Mesendoderm (in vitro differentiated cells): ENCODE results near the gene DDX28. TPM values are rescaled to one million over a fixed set of nuclear protein-coding genes. Genes with fewer than 3 reads are reported as not detected.

Experiments used
- DNase-seq: peaks from one replicate; pipeline ENCODE4 v3.0.0; 2013
- H2AK5ac ChIP-seq: 2 replicates; pipeline ENCODE4 v1.6.1; 2013; ENCODE audit warnings: low read length, inconsistent platforms
- H2BK120ac ChIP-seq: 2 replicates; pipeline ENCODE4 v1.6.1; 2013; ENCODE audit warnings: low read depth, mild to moderate bottlenecking, low read length, moderate library complexity, mixed read lengths
- H2BK15ac ChIP-seq: replicated peaks from 2 replicates; pipeline ENCODE4 v1.6.1; 2013; ENCODE audit warnings: low read depth, mild to moderate bottlenecking, moderate library complexity
- H2BK5ac ChIP-seq: 2 replicates; pipeline ENCODE4 v1.6.1; 2013; ENCODE audit warnings: low read length, inconsistent platforms
- H3K18ac ChIP-seq: 2 replicates; pipeline ENCODE4 v1.6.1; 2013; ENCODE audit warnings: mild to moderate bottlenecking, low read length, mixed read lengths
- H3K23ac ChIP-seq: one replicate; pipeline ENCODE4 v1.6.1; 2013; ENCODE audit warnings: low read length
- H3K27ac ChIP-seq: 2 replicates; pipeline ENCODE4 v1.5.1; 2013; ENCODE audit warnings: low read depth, mild to moderate bottlenecking, inconsistent platforms, low read length, moderate library complexity
- H3K27me3 ChIP-seq: 2 replicates; pipeline ENCODE4 v1.6.1; 2013; ENCODE audit warnings: low read length, control low read depth, mild to moderate bottlenecking, inconsistent platforms; ENCODE audit not compliant: insufficient read depth, poor library complexity
- H3K36me3 ChIP-seq: 2 replicates; pipeline ENCODE4 v1.6.1; 2013; ENCODE audit warnings: low read length, inconsistent platforms; ENCODE audit not compliant: control insufficient read depth, insufficient read depth
- H3K4ac ChIP-seq: one replicate; pipeline ENCODE4 v1.6.1; 2013; ENCODE audit warnings: low read depth, mild to moderate bottlenecking, low read length, moderate library complexity
- H3K4me1 ChIP-seq: 2 replicates; pipeline ENCODE4 v1.6.1; 2013; ENCODE audit warnings: low read depth, low read length, inconsistent platforms; ENCODE audit not compliant: control insufficient read depth
- H3K4me2 ChIP-seq: 2 replicates; pipeline ENCODE4 v1.6.1; 2013; ENCODE audit warnings: low read length
- H3K4me3 ChIP-seq: 2 replicates; pipeline ENCODE4 v1.5.1; 2013; ENCODE audit warnings: mild to moderate bottlenecking, low read length
- H3K56ac ChIP-seq: one replicate; pipeline ENCODE4 v1.6.1; 2013; ENCODE audit warnings: low read length
- H3K79me1 ChIP-seq: 2 replicates; pipeline ENCODE4 v1.6.1; 2013; ENCODE audit warnings: low read length, inconsistent platforms
- H3K79me2 ChIP-seq: 2 replicates; pipeline ENCODE4 v1.6.1; 2013; ENCODE audit warnings: mild to moderate bottlenecking, low read length; ENCODE audit not compliant: control insufficient read depth, insufficient read depth
- H3K9ac ChIP-seq: 2 replicates; pipeline ENCODE4 v1.6.1; 2013; ENCODE audit warnings: low read length, inconsistent platforms
- H4K5ac ChIP-seq: one replicate; pipeline ENCODE4 v1.6.1; 2013; ENCODE audit warnings: low read length
- H4K8ac ChIP-seq: one replicate; pipeline ENCODE4 v1.6.1; 2013; ENCODE audit warnings: low read depth, mild to moderate bottlenecking, control low read depth, low read length, moderate library complexity
- WGBS: extraction: QIAGEN DNeasy Blood & Tissue Kit; methylation state at CpG from one replicate; pipeline ENCODE4 v1.1.7; 2013; ENCODE audit warnings: low lambda C conversion rate, missing lambda C conversion rate; ENCODE audit not compliant: insufficient coverage; ENCODE audit errors: extremely low coverage; 5-methylcytosine and 5-hydroxymethylcytosine counted together
- polyA plus RNA-seq, 2 experiments: library from polyadenylated mRNA; stranded (reverse); fragments of 200-250 nt; gene quantifications; one replicate each; pipeline ENCODE4 v1.2.3, GENCODE V29; 2013

The DDX28 gene
- polyA plus RNA-seq (2013, experiment 1 of 2), result 14.9 TPM
- 14.8 TPM for polyA plus RNA-seq (2013, experiment 2 of 2)

- Histone ChIP-seq H4K8ac (no peak within 1 kb of the TSS), H3K18ac (no peak within 1 kb of the TSS), H3K27ac (no peak within 1 kb of the TSS), H3K23ac (peak within 1 kb of the TSS; percentile 72), H3K79me1 (peaks cover 13% of the 10 kb centered on the region), H2BK15ac (no peak within 1 kb of the TSS), H3K9ac (peak within 1 kb of the TSS; percentile 97), H3K4me2 (peak within 1 kb of the TSS; percentile 89), H3K4me3 (peak within 1 kb of the TSS; percentile 95), H3K79me2 (peaks cover 11% of the 10 kb centered on the region), H3K56ac (peak within 1 kb of the TSS; percentile 99), H3K36me3 (no peaks in the 10 kb centered on the region), H2BK120ac (no peak within 1 kb of the TSS), H2AK5ac (no peak within 1 kb of the TSS), H3K4ac (peak within 1 kb of the TSS; percentile 63), H3K27me3 (no peaks in the 10 kb centered on the region), H2BK5ac (peak within 1 kb of the TSS; percentile 81), H3K4me1 (peaks cover 2% of the 10 kb centered on the region), H4K5ac (peak within 1 kb of the TSS; percentile 26)
- WGBS, result no CpG with 5 or more reads among the region's 84 CpGs
- DNase-seq, result peak; percentile 95
These were observed at the start of gene DDX28, which contains the start of gene DUS2 for GRCh38 chr16:68022728-68023537. DDX28 (minus strand) TSS chr16:68023232; CDS start chr16:68023202, 30 bp downstream. DUS2 (plus strand) TSS chr16:68023284; CDS start chr16:68038024, 14,740 bp downstream.

- Histone ChIP-seq H3K4me2 (no peak overlapping the region), H4K5ac (no peak overlapping the region), H3K4me1 (no peaks in the 10 kb centered on the region), H3K79me2 (no peaks in the 10 kb centered on the region), H3K9ac (no peak overlapping the region), H3K18ac (no peak overlapping the region), H3K23ac (no peak overlapping the region), H4K8ac (no peak overlapping the region), H3K79me1 (no peaks in the 10 kb centered on the region), H3K27ac (no peak overlapping the region), H3K56ac (no peak overlapping the region), H2BK15ac (no peak overlapping the region), H3K4me3 (no peak overlapping the region), H3K36me3 (peaks cover 10% of the 10 kb centered on the region), H2BK5ac (no peak overlapping the region), H2AK5ac (no peak overlapping the region), H3K4ac (no peak overlapping the region), H3K27me3 (no peaks in the 10 kb centered on the region), H2BK120ac (no peak overlapping the region)
- WGBS, result no CpG with 5 or more reads among the region's 9 CpGs
- no peak for DNase-seq
These were observed 49.1 kb upstream of the DDX28 start for GRCh38 chr16:68072038-68072695.

DNA sequence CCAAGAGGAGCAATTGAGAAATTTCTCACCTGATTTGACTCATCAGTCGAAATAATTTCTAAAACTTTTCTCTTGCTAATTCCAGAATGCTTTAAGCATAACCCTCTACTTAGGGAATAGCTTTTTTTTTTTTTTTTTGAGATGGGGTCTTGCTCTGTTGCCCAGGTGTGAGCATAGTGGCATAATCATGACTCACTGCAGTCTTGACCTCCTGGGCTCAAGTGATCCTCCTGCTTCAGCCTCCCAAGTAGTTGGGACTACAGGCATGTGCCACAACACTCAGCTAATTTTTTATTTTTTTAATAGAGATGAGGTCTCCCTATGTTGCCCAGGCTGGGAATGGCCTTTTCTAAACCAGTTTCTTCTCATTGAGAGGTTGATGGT is 48.5 kb upstream of the DDX28 start:
- no peak overlapping the region for H4K5ac ChIP-seq
- H3K27me3 ChIP-seq, result no peaks in the 10 kb centered on the region
- no peak overlapping the region for H2BK15ac ChIP-seq
- H3K36me3 ChIP-seq, result peaks cover 9% of the 10 kb centered on the region
- H2AK5ac ChIP-seq, result no peak overlapping the region
- WGBS, result no CpG with 5 or more reads among the region's 1 CpG
- H3K4me2 ChIP-seq, result no peak overlapping the region
- no peak overlapping the region for H3K27ac ChIP-seq
- no peaks in the 10 kb centered on the region for H3K79me1 ChIP-seq
- no peak for DNase-seq
- no peak overlapping the region for H3K18ac ChIP-seq
- H4K8ac ChIP-seq, result no peak overlapping the region
- no peak overlapping the region for H3K9ac ChIP-seq
- H2BK5ac ChIP-seq, result no peak overlapping the region
- H3K56ac ChIP-seq, result no peak overlapping the region
- H3K23ac ChIP-seq, result no peak overlapping the region
- H3K79me2 ChIP-seq, result no peaks in the 10 kb centered on the region
- no peak overlapping the region for H3K4ac ChIP-seq
- no peak overlapping the region for H3K4me3 ChIP-seq
- H2BK120ac ChIP-seq, result no peak overlapping the region
- H3K4me1 ChIP-seq, result no peaks in the 10 kb centered on the region

DNA sequence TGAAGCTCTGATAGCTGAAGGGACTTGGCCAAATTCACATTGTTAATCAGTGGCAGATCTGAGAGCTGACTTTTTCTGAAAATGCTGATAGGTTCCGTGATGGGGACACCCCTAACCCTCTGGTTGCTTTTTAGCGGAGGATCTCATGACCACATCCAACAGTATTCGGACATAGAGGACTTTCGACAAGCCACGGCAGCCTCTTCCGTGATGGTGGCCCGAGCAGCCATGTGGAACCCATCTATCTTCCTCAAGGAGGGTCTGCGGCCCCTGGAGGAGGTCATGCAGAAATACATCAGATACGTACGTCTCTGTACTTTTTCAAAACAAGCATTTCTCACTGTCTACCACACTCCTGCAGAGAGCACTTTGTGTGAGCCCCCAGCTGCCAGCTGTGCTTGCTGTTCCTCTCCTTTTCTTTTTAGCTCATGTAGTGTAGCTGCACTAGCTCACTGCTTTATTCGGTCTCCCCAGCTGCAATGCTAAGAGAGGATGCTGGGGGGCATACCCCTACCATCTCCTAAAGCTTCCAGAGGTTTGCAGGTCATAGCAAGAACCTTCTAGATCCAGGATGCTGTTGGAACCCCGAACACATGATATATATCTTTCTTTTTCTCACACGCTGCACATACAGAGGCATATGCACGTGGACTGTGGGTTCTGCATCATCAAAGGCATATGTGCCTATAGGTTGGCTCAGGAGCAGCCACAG is 47.9 kb upstream of the DDX28 start:
- H3K4me3 ChIP-seq, result no peak overlapping the region
- no peaks in the 10 kb centered on the region for H3K79me2 ChIP-seq
- H2BK5ac ChIP-seq, result no peak overlapping the region
- H3K4ac ChIP-seq, result no peak overlapping the region
- no peak overlapping the region for H3K4me2 ChIP-seq
- H3K27ac ChIP-seq, result no peak overlapping the region
- no peaks in the 10 kb centered on the region for H3K4me1 ChIP-seq
- H3K9ac ChIP-seq, result no peak overlapping the region
- H4K5ac ChIP-seq, result no peak overlapping the region
- H4K8ac ChIP-seq, result no peak overlapping the region
- H3K23ac ChIP-seq, result no peak overlapping the region
- no peak overlapping the region for H2AK5ac ChIP-seq
- no peak overlapping the region for H2BK15ac ChIP-seq
- H3K56ac ChIP-seq, result no peak overlapping the region
- WGBS, result no CpG with 5 or more reads among the region's 14 CpGs
- peaks cover 7% of the 10 kb centered on the region for H3K36me3 ChIP-seq
- H3K27me3 ChIP-seq, result no peaks in the 10 kb centered on the region
- no peaks in the 10 kb centered on the region for H3K79me1 ChIP-seq
- no peak overlapping the region for H2BK120ac ChIP-seq
- DNase-seq, result no peak
- no peak overlapping the region for H3K18ac ChIP-seq

- no peak overlapping the region for H3K9ac ChIP-seq
- H3K4me3 ChIP-seq, result no peak overlapping the region
- no peaks in the 10 kb centered on the region for H3K79me2 ChIP-seq
- no peaks in the 10 kb centered on the region for H3K27me3 ChIP-seq
- no peak overlapping the region for H2BK15ac ChIP-seq
- H2BK120ac ChIP-seq, result no peak overlapping the region
- H3K36me3 ChIP-seq, result peaks cover 7% of the 10 kb centered on the region
- no peak overlapping the region for H3K27ac ChIP-seq
- no peak overlapping the region for H4K8ac ChIP-seq
- H3K4me2 ChIP-seq, result no peak overlapping the region
- no CpG with 5 or more reads among the region's 2 CpGs for WGBS
- H2AK5ac ChIP-seq, result no peak overlapping the region
- H3K23ac ChIP-seq, result no peak overlapping the region
- H3K56ac ChIP-seq, result no peak overlapping the region
- H3K4ac ChIP-seq, result no peak overlapping the region
- DNase-seq, result no peak
- no peaks in the 10 kb centered on the region for H3K79me1 ChIP-seq
- H2BK5ac ChIP-seq, result no peak overlapping the region
- H3K18ac ChIP-seq, result no peak overlapping the region
- no peak overlapping the region for H4K5ac ChIP-seq
- H3K4me1 ChIP-seq, result no peaks in the 10 kb centered on the region
These were observed 47.3 kb upstream of the DDX28 start for GRCh38 chr16:68070249-68070730.
